Ishikawa (cell line): Measurements from ENCODE around the gene ZSWIM6.

ENCODE experiments used
- TAF1 ChIP-seq: IDR thresholded peaks from 2 replicates; pipeline ENCODE4 v1.6.1; 2012; ENCODE audit warnings: low read depth, mild to moderate bottlenecking
- TEAD4 ChIP-seq: IDR thresholded peaks from 2 replicates; pipeline ENCODE4 v1.6.1; 2012
- TF ChIP-seq, protein P1 (sequence below): IDR thresholded peaks from 2 replicates; pipeline ENCODE4 v1.6.1; 2012
- TF ChIP-seq, protein P2 (sequence below): IDR thresholded peaks from 2 replicates; pipeline ENCODE4 v1.6.1; 2012; ENCODE audit warnings: low read depth, mild to moderate bottlenecking

- TF ChIP-seq, protein P1, sequence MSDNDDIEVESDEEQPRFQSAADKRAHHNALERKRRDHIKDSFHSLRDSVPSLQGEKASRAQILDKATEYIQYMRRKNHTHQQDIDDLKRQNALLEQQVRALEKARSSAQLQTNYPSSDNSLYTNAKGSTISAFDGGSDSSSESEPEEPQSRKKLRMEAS, result no peak
- TF ChIP-seq TAF1 (no peak), TEAD4 (peak; percentile 52)
- TF ChIP-seq, protein P2, sequence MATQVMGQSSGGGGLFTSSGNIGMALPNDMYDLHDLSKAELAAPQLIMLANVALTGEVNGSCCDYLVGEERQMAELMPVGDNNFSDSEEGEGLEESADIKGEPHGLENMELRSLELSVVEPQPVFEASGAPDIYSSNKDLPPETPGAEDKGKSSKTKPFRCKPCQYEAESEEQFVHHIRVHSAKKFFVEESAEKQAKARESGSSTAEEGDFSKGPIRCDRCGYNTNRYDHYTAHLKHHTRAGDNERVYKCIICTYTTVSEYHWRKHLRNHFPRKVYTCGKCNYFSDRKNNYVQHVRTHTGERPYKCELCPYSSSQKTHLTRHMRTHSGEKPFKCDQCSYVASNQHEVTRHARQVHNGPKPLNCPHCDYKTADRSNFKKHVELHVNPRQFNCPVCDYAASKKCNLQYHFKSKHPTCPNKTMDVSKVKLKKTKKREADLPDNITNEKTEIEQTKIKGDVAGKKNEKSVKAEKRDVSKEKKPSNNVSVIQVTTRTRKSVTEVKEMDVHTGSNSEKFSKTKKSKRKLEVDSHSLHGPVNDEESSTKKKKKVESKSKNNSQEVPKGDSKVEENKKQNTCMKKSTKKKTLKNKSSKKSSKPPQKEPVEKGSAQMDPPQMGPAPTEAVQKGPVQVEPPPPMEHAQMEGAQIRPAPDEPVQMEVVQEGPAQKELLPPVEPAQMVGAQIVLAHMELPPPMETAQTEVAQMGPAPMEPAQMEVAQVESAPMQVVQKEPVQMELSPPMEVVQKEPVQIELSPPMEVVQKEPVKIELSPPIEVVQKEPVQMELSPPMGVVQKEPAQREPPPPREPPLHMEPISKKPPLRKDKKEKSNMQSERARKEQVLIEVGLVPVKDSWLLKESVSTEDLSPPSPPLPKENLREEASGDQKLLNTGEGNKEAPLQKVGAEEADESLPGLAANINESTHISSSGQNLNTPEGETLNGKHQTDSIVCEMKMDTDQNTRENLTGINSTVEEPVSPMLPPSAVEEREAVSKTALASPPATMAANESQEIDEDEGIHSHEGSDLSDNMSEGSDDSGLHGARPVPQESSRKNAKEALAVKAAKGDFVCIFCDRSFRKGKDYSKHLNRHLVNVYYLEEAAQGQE, result no peak
Observed at GRCh38 chr5:61304590-61305381, 27.3 kb upstream of the ZSWIM6 start.
